Chondrocyte (in vitro differentiated cells): Measurements from ENCODE around the gene RNF157. TPM values are rescaled to one million over a fixed set of nuclear protein-coding genes. Genes with fewer than 3 reads are reported as not detected.

Experiments used
- DNase-seq: peaks from one replicate; pipeline ENCODE4 v3.0.0; 2021; ENCODE audit warnings: mixed read lengths, low spot score
- H3K27ac Mint-ChIP-seq: one replicate; pipeline ENCODE4 v1.8.0; 2021; ENCODE audit warnings: mild to moderate bottlenecking, moderate library complexity, mixed read lengths; ENCODE audit not compliant: unreplicated experiment
- H3K27me3 Mint-ChIP-seq: 2 replicates; pipeline ENCODE4 v1.8.0; 2021; ENCODE audit warnings: low read depth, mixed read lengths
- H3K36me3 Mint-ChIP-seq: 2 replicates; pipeline ENCODE4 v1.8.0; 2021; ENCODE audit warnings: low read depth, mixed read lengths
- H3K4me1 Mint-ChIP-seq: 2 replicates; pipeline ENCODE4 v1.8.0; 2021; ENCODE audit warnings: low read depth, mild to moderate bottlenecking, mixed read lengths
- H3K4me3 Mint-ChIP-seq: one replicate; pipeline ENCODE4 v1.8.0; 2021; ENCODE audit warnings: mild to moderate bottlenecking, moderate library complexity, mixed read lengths; ENCODE audit not compliant: unreplicated experiment
- H3K9me3 Mint-ChIP-seq: 2 replicates; pipeline ENCODE4 v1.8.0; 2021; ENCODE audit warnings: low read depth, mixed read lengths
- total RNA-seq: library from RNA; stranded (reverse); gene quantifications from 3 replicates; pipeline ENCODE4 v1.2.1, GENCODE V29; 2021
- TF ChIP-seq, protein P1 (sequence below): fragments of 200-600 bp; sonication (generic); IDR thresholded peaks from 2 replicates; pipeline ENCODE4 v1.5.0; 2021; ENCODE audit warnings: antibody characterized with exemption, mild to moderate bottlenecking, moderate library complexity

The RNF157 gene
- total RNA-seq, 1 donor from 2014 or later, result 1.5 TPM

DNA sequence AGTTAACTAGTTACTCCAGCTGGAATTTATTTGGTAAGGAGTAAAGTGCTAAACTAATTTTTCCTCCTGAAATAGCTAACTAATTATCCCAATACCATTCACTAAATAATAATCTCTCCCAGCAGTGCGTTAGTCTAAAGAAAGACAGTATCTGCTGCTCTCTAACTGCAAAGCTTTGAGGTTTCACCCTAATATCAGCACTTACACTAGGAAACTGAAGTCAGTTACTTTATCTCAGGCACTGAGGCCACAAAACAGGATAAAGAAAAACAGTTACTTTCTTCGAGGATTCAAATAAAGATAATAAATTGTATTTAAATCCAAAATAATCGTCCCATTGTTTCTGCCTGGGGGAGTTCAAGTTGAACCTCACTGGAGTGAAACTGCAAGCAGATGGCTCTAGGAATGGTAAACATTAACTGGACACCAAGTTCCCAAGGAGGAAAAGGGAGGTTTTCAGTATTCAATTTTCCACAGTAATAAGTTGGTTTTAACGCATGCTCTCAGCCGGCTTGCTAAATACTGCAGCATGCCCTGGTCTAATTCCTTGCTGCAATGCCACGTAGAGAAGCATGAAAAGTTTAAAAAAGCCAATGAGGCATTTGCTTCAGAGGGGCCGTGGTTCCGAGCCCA, 79.3 kb downstream of the RNF157 start:
- TF ChIP-seq, protein P1, sequence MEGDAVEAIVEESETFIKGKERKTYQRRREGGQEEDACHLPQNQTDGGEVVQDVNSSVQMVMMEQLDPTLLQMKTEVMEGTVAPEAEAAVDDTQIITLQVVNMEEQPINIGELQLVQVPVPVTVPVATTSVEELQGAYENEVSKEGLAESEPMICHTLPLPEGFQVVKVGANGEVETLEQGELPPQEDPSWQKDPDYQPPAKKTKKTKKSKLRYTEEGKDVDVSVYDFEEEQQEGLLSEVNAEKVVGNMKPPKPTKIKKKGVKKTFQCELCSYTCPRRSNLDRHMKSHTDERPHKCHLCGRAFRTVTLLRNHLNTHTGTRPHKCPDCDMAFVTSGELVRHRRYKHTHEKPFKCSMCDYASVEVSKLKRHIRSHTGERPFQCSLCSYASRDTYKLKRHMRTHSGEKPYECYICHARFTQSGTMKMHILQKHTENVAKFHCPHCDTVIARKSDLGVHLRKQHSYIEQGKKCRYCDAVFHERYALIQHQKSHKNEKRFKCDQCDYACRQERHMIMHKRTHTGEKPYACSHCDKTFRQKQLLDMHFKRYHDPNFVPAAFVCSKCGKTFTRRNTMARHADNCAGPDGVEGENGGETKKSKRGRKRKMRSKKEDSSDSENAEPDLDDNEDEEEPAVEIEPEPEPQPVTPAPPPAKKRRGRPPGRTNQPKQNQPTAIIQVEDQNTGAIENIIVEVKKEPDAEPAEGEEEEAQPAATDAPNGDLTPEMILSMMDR, result no peak
- Mint-ChIP-seq H3K27ac (no peak overlapping the region), H3K4me1 (no peaks in the 10 kb centered on the region), H3K27me3 (peaks cover 9% of the 10 kb centered on the region), H3K4me3 (no peak overlapping the region), H3K36me3 (no peaks in the 10 kb centered on the region), H3K9me3 (no peaks in the 10 kb centered on the region)
- no peak for DNase-seq

DNA sequence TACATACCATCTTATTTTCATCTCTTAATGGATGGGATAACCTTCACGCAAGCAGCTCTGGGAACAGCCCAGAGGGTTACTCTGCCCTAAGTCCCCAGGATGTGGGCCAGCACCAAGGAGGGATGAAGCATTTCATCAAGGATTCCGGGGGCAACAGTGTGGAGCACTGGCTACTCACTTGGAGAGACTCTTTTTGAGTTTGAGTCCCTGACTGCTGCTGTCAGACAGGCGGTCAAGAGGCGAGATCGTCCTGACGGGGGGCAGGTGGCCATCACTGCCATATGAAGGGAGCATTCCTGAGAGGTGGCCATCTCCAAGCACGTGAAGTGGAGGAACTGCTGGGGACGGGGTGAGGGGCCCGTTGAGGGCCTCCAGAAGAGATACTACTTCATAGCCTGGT, 81.1 kb downstream of the RNF157 start:
- no peak for DNase-seq
- Mint-ChIP-seq H3K27ac (no peak overlapping the region), H3K4me1 (no peaks in the 10 kb centered on the region), H3K36me3 (no peaks in the 10 kb centered on the region), H3K4me3 (no peak overlapping the region), H3K9me3 (no peaks in the 10 kb centered on the region), H3K27me3 (peaks cover 9% of the 10 kb centered on the region)
- TF ChIP-seq, protein P1, result no peak

DNA sequence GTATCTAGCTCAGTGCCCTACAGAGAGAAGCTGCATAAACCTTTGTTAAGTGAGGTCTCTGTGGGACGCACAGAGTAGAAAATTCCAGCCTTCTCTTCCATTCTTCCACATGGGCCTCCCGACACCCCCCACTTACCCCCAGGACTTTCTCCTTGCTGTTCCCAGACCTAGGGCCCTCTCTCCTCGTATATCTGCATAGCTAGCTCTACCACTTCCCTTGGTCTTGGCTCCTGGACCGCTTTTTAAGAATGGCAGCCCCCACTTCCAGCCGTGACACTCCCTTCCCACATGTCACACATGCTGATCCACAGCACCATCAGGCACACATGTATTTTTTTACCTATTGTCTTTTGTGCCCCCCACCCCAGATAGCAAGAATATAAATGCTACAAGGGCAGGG, 82.5 kb downstream of the RNF157 start:
- Mint-ChIP-seq H3K36me3 (no peaks in the 10 kb centered on the region), H3K27ac (no peak overlapping the region), H3K27me3 (peaks cover 9% of the 10 kb centered on the region), H3K4me1 (no peaks in the 10 kb centered on the region), H3K9me3 (no peaks in the 10 kb centered on the region), H3K4me3 (no peak overlapping the region)
- DNase-seq, result no peak
- TF ChIP-seq, protein P1, result no peak

DNA sequence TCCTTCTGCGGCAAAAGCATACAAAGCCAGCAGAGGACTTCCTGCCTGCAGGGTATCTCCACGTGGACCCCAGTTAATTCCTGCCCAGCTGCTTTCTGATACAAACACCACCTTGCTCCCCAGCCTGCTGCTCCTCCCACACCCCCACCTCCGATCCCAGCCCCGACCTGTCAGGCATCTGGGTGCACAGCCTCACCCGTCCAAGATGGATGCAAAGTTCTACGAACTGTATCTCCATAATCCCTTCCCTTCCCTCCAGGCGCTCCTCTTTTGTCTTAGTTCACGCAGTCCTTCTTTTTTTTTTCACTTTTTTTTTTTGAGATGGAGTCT, 83.7 kb downstream of the RNF157 start:
- H3K4me1 Mint-ChIP-seq, result no peaks in the 10 kb centered on the region
- no peak for DNase-seq
- no peaks in the 10 kb centered on the region for H3K36me3 Mint-ChIP-seq
- no peaks in the 10 kb centered on the region for H3K9me3 Mint-ChIP-seq
- TF ChIP-seq, protein P1, result no peak
- no peak overlapping the region for H3K27ac Mint-ChIP-seq
- H3K27me3 Mint-ChIP-seq, result peaks cover 9% of the 10 kb centered on the region
- H3K4me3 Mint-ChIP-seq, result no peak overlapping the region

DNA sequence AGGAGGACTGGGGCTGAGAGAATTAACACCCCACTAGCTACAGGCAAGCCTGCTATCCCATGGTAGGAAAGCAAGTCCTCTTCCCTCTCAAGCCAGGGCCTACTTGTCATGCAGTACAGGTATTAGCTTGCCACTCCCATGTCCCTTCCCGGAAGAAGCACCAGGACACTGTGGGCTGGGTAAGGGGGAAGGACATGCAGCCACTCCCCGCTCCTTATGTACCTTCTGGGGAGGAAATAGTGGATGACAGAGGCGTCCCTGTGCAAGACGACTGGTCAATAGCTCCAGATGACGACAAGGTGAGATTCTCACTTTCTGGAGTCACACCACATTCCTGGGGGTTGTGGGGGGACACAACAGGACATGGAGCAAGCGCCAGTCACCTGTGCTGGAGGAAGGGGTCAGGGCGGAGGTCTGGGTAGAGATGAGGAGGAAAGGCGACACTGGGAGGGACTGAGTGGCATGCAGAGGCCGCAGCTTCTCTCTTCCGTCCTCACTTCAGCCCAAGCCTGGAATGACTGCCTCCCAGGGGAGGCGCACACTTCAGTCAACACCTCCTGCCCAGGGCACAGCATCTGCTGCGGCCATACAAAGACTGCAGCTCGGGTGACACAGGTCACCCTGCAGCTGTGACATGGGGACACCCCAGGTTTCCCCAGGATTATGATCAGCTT, 84.2 kb downstream of the RNF157 start:
- Mint-ChIP-seq H3K9me3 (no peaks in the 10 kb centered on the region), H3K36me3 (no peaks in the 10 kb centered on the region), H3K4me1 (no peaks in the 10 kb centered on the region), H3K27me3 (peaks cover 9% of the 10 kb centered on the region), H3K27ac (no peak overlapping the region), H3K4me3 (no peak overlapping the region)
- TF ChIP-seq, protein P1, result no peak
- no peak for DNase-seq
